ENCODE results near the gene DNAJB1.

Gene DNAJB1

DNA sequence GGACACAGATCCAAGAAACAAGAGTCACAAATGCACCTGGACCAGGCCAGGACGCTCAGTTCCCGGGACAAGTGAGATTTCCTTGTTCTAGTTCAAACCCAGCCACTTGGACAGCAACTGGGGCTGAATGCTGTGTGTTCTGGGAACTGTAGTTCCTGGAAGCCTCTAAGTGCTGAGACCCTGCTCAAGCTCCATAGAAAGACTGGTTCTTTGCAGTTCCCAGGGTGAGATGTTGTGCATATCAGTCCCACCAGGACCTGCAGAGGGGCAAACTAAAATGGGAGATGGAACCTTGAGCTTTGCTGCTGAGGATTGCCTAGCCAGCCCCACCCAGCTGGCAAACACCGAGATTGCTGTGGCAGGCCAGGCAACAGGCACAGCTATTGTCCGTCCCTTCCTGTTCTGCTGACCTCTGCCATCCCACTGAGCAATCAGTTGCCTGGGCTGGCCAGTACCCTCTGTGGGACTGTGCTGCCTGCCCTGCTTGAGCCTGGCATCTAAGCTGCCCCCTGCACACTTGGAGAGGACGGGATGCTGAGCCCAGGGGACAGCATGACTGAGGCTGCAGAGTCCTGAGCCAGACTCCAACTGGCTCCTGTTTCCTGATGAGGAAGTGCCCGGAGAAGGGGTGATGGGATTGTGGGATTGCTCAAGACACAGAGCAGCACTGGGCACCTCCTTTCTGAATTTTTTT is 20.8 kb downstream of the DNAJB1 start:
- DNase-seq (ENCODE audit: extremely low read depth in 1 of 2, low read depth in 1 of 2), result no peak

DNA sequence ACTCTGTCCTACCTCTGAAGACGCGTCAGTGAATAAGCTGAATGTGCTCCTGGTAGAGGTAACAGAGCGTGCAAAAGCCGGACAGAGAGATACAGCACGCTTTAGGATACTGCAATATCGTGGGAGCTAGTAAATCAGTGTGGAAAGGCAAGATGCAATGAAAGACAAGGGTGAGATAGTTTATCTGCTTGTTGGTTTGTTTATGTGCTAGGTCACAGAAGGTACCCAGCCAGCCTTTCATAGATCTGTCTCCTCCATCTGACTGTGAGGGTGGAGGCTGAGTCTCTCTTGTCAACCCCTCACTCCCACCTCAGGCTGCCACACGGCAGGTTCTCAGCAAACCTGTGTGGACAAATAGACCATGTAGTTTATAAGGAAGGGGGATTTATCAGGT is 21.4 kb downstream of the DNAJB1 start:
- no peak for DNase-seq (ENCODE audit: extremely low read depth in 1 of 2, low read depth in 1 of 2)

DNA sequence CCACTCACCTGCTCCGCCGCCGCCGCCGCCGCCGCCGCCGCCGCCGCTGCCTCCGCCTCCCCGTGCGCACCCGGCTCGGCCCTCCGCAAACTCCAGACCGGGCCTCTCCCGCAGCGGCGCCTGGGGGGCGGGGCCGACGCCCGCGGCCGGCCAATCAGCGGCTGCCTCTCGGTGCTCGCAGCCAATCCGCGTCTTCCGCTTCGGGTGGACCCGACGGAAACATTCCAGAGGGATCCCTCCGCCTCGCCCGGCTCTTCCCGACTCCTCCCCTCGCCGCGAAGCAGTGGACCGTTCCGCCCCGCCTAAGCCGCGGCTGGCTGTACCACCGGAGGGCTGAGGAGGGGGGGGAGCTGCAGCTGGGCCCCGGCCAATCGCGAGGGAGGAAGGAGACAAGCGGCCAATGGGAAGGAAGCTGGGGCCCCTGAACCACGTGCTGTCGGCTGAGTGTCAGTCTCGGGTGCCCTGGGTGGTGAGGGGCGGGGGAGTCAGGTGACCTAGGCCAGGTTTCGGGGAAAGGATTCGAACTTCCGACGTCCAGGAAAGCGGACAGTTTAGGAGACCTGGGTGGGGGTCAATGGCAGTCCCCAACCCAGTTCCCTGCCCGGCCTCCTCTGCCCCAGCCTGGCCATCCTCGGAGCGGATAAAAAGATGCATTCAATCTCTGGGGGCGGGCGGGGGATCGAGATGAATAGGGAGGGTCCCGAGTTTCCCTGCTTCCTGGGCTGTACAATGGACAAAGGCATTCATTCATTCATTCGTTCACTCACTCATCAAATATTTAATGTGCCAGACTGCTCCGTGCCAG is 22.0 kb downstream of the DNAJB1 start, which contains the start of gene GIPC1:
Gene GIPC1, minus strand, starts transcription at position 99 of the 805 bp plus-strand sequence. CDS start 13,151 bp downstream, outside the sequence.
- peak; percentile 48 to 72 for DNase-seq (ENCODE audit: extremely low read depth in 1 of 2, low read depth in 1 of 2)

DNA sequence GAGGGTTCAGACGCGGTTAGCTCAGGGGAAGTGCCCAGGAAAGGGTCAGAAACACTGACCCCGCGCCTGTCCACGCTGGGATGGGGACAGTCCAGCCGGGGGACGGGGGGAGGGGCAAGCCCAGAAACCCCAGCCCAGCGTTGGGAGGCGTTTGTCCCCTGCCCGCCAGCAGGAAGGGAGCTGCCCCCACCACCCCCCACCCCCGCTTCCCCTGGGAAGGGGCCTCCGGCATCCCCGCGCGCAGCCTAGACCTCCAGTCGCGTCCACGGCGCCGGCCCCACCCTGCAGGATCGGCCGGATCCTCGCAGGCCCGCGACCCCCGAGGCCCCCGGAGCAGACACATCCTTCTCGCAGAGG is 22.5 kb downstream of the DNAJB1 start:
- no peak for DNase-seq (ENCODE audit: extremely low read depth in 1 of 2, low read depth in 1 of 2)

DNA sequence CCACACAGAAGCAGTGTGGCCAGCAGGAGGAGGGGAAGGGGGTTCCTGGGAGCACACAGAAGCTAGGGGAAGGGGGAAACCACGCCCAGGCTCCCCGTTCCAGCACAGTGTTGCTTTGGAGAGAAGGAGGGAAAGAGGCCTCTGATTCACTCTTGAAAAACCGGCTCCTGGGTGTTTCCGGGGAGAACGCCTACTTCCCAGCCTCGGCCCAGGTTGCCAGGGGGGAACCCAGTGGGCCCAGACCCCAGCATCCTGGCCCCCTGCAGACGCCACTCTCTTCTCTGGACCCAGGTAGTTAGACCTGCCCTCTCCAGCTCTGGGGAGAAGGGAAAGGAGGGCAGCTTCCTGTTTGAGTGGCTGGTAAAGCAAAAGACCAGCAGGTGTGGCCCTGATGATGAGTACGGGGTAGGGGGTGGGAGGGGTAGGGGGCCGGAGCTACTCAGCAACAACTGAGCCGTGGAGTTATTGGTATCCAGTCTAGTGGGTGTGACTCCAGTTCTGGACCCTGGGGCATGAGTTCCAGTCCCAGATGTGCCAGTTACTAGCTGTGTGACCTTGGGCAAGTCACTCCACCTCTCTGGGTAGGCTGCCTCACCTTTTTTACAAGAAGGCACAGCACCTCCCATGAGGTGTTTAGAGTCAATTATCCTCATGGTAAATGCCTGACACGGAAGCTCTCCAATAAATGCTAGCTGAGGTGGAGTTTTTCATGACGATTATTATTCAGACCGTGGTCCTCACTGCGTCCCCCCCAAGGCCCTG is 23.1 kb downstream of the DNAJB1 start:
- no peak for DNase-seq (ENCODE audit: extremely low read depth in 1 of 2, low read depth in 1 of 2)

DNA sequence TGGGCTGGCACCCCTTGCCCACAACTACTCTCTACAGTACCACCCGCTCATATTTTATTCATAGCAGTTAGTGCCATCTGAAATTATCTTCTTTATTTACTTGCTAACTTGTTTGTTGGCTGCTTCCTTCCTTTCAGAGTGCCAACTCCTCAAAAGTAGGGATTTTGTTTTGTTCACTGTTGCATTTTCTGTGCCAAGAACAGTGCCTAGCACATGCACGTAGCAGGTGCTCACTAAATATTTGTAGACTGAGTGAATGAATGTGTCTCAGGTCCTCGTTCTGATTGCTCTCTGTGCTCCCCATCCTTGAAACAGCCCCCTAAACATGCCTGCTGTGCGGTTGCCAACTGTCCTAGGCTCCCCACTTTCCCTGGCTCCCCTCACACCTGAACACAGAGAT is 23.8 kb downstream of the DNAJB1 start:
- no peak for DNase-seq (ENCODE audit: extremely low read depth in 1 of 2, low read depth in 1 of 2)

DNA sequence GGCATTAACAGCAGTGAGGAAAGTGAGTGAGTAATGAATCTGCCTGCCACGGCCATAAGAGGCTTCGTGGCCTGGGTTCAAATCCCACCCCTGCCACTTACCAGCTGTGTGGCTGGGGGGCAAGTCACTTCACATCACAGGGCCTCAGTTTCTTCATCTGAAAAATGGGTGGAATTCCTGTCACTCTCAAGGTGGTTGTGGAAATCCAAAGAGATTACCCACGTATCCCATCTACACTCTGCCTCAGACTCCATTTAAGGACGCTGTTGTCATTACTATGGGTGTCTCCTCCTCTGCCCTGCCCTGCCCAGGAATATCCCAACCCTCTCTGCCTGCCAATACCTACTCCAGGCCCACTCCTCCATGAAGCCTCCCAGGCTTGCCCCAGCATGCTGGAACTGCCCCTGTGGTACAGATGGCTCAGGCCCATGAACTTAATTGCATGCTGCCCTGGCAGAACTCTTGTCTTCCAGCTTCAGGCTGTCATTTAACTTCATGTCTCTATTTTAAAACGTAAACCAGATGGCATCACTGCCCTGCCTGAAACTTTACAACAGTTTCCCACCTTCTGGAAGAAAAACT is 25.4 kb downstream of the DNAJB1 start:
- no peak for DNase-seq (ENCODE audit: extremely low read depth in 1 of 2, low read depth in 1 of 2)

DNA sequence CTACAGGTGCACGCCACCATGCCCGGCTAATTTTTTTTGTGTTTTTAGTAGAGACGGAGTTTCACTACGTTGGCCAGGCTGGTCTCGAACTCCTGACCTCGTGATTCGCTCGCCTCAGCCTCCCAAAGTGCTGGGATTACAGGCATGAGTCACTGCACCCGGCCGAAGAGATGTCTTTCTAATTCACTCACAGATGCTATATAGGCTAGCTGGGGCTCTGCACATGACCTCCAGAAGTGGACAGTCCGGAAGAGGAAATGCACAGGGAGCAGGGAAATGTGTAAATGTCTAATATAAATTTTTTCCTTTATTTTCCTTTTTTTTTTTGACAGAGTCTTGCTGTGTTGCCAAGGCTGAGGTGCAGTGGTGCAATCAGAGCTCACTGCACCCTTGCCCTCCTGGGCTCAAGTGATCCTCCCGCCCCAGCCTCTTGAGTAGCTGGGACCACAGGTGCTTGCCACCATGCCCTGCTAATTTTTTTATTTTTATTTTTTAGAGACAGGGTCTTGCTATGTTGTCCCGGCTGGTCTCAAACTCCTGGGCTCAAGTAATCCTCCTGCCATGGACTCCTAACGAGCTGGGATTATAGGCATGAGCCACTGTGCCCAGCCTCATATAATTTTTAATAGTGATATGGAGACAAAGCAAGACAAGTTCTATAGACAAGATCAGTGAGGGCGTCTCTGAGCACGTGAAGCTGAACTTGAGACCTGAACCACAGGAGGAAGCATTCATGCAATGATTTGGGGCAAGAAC is 30.6 kb downstream of the DNAJB1 start:
- no peak for DNase-seq (ENCODE audit: extremely low read depth in 1 of 2, low read depth in 1 of 2)

DNA sequence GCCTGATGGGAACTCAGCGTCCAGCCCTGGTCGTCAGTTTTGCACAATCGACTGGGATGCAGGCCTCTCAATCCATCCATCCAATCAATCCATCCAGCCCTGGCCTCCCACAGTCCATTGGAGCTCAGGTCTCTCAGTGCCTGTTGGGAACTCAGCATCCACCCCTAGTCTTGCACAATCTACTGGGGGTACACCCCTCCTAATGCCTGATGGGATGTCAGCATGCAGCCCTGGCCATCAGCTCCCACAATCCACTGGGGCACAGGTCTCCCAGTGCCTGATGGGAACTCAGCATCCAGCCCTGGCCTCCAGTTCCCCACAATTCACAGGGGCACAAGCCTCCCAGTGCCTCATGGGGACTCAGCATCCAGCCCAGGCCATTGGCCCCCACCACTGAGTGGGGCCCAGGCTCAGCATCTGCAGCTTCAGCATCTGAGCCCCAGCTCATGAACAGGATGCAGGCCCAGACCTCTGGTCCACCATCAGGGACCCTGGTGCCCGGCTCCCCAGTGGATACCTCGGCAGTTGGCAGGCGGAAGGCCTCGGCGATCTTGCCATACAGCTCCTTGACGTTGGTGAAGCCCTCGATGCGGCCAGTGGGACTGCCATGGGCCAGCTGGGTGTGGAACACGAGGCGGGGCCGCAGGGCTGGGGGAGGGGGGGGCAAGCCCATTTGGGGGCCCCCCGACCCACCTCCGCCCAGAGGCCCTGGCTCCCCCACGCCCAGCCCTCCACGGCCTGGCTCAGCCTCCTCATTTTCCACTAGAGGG is 35.8 kb downstream of the DNAJB1 start:
- DNase-seq (ENCODE audit: extremely low read depth in 1 of 2, low read depth in 1 of 2), result no peak

DNA sequence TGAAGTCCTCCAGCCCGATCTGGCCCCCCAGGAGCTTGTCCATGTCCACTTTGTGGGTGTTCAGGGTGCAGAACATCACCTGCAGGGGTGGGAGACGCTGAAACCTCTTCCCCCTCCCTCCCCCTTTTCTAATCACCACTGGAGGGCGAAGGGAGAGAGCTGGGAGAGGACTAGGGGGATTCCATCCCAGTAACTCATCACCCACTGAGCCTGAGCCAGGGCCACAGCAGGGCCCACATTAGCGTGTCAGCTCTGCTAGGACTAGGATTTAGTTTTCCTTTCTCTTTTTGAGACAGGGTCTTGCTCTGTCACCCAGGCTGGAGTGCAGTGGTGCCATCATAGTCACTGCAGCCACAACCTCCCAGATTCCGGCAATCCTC is 37.5 kb downstream of the DNAJB1 start:
- DNase-seq (ENCODE audit: extremely low read depth in 1 of 2, low read depth in 1 of 2), result no peak

DNA sequence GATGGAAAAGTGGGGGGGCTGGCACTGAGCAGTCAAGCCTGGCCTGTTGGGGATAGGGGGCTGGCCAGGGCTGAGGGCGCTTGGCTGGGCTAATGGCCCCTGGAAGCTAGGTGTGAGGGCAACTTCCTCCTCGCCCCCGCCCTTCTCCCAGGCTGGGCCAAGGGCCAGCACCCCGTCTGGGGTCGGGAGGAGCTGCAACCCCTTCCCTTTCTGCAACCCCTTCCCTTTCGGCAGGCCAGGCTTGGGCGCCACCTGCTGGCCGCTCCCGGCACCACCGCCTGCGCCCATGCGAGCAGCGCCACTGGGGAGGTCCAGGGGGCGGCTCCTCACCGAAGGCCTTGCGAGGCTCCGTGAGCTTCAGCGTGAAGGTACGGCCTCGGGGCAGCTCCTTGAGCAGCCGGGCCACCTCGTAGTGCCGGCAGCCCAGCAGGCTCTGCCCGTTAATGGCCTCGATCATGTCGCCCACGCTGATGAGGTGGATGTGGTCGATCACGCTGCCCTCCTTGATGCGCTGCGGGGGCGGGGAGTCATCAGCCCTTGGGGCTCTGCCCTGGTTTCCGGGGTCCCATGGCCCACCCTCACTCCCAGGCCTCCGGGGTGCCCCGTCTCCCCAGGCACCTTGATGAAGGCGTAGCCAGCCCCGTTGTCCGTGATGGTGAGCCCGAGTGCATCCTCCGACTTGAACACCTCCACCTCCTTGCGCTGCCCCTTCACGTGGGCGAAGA is 38.1 kb downstream of the DNAJB1 start:
- DNase-seq (ENCODE audit: extremely low read depth in 1 of 2, low read depth in 1 of 2), result peak in 1 of 2 donors; percentile 54

DNA sequence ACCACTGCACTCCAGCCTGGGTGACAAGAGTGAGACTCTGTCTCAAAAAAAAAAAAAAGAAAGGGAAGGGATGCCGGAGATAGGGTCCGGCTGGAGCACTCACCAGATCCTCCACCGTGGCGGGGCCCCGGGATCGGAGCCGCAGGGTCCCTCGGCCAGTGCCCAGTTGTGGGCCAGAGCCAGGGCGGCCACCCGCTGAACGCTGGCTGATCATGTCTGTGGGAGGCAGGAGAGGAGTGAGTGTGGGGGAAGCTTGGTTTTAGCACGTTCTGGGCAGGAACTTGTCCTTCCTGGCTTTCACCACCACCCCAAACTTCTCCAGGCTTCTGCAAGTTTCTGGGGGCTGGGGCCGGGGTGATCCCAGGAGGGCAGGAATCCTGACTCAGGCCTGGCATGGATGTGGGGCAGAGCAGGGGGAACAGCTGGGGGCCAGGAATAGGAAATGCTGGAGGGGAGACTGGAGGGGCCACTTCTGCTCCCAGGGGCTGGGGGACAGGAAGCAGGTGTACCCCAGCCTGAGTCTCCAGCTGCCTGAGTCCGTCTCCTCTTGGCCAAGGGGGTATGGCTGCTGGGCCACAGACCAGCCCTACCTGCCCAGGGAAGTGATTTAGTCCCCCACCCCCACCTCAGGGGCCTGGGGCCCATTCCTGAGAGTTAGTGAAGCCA is 38.8 kb downstream of the DNAJB1 start:
- DNase-seq (ENCODE audit: extremely low read depth in 1 of 2, low read depth in 1 of 2), result no peak

DNA sequence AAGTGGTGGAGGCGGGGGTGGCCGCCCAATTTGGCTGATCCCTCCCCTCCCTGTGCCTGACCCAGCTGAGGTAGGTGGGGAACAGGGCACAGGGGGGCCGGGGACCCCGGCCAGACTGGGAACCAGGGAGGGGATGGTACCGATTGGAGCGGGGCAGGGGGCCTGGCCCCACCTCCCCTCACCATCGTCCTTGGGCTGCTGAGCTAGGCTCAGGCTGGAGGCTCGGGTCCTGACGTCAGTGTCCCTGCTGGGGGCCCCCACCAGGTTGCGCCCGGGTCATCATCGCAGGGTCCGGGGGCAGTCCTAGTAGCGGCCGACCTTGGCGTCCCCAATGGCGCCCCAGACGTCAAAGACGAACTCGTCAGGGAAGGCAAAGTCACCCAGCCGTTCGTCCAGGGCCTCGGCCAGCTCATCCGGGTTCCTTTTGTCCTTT is 40.1 kb downstream of the DNAJB1 start:
- DNase-seq (ENCODE audit: extremely low read depth in 1 of 2, low read depth in 1 of 2), result no peak

DNA sequence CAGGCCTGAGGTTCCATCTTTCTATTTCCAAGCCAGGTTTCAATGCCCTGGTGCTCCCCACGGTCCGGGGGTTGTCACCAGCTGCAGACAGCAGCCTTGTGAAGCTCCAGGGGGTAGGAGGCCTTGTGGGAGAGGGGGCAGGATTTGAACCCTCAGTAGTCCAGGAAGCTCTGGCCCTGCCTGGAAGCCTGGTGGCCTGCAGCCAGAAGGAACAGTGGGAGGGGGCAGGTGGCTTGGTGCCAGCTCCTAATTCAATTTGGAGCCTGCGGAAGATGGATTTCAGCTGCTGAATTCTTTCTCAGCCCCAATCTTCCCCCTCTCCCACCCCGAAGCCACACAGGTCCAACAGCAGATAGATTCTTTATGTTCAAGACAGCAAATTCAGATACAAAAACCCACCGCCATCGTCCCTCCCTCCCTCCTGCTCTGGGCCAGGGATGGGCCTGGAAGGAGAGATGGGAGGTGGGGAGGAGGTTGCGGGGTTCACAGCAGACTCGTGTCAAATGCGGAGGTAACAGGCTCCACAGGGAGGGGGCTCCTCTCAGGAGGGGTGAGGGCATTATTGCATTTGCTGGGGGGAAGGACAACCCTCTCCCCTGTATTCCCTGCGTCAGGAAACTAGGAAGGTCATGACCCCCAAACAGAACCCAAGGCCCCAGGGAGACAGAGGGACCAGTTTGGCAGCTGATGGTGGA is 40.6 kb downstream of the DNAJB1 start:
- no peak for DNase-seq (ENCODE audit: extremely low read depth in 1 of 2, low read depth in 1 of 2)

DNA sequence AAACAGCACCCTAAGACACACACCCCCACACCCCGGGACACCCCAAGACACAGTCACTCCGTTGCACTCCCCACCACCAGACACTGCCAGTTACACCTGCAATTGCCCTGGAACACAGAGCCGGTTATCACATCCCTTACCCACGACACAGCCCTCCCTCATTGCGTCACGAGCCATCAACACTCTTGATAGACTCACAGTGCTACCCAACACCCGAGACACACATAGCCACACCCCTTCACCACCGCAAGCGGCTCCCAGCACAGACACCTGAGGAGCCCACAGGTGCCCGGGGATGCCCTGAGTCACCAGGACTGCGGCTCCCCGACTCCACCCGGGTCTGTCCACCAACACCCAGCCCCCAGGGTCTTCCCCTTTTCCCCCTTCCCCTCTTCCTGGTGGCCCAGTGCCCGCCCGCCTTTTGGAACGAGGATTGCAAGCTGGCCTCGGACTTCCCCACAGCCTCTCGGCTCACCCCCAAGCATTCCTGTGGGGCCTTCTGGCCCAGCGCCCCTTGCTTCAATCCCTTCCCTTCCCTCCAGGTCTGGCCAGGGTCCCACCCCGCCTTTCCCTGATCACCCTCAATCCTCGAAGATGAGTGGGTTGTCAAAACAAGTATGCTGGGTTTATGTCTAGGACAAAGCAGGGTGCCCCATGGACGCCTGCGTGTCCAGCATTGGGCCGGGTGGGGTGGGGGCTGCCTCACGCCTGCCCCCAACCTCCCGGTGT is 41.4 kb downstream of the DNAJB1 start:
- DNase-seq (ENCODE audit: extremely low read depth in 1 of 2, low read depth in 1 of 2), result no peak

DNA sequence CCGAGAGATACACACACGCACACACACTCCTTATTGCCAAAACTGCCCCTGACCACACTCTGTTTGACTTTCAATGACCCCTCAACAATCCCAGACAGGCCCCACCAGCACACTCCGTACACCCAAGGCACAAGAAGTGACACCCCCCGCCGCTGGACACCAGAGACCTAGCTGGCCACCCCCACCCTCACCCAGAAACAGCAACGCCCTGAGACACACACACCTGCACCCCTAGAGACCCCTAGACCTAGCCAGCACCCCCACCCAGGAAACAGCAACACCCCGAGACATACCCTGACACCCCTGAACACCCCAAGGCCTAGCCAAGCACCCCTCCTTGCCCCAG is 41.9 kb downstream of the DNAJB1 start:
- no peak for DNase-seq (ENCODE audit: extremely low read depth in 1 of 2, low read depth in 1 of 2)

DNA sequence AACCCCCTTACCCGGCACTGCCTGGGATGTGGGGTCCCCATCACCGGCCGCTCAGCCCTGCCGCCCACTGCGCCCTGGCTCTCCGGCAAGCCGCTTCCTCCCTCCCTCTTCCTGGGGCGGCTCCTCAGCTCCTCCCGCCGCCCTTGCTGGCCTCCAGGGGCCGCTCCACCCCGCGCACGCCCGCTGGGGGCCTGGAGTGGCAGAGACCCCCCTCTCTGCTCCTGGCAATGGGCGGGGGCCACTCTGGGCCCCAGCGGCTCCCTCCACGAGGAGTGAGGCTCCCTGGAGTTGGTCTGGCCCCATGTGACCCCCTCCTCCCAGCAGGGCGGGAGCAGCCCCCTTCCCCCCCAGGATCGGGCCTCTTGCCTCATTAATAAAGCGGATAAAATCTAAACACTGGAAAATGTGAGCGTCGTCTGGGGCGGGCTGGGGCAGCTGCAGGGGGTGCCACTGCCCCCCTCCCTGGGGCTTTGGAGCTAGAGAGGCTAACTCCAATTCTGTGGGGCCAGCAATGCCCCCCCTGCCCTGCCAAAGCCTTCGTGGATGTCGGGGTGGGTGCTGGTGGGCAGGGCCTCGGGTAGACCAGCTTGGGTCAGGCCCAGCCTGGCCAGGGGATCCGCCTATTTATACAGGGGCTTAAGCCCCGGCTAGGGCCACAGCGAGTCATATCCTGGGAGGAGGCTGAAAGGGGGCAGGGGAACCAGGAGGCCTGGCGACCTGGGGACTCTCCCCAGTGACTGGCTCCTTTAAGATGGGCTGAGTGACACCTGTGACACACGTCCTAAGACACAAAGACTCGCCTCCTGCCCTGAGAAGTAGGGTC is 42.7 kb downstream of the DNAJB1 start, which contains the start of gene PTGER1:
Gene PTGER1, minus strand, starts transcription at position 104 of the 823 bp plus-strand sequence. CDS start 1,034 bp downstream, outside the sequence.
- no peak for DNase-seq (ENCODE audit: extremely low read depth in 1 of 2, low read depth in 1 of 2)

All from activated CD8-positive, alpha-beta memory T cell treated with anti-CD3 and anti-CD28 coated beads for 1 hour (primary cell).